GM19023 (cell line): ENCODE measurements around the gene CD19.
"Not testable (repeated sequence)": the region's sequence is repeated elsewhere in the genome, so short reads cannot be mapped to it uniquely, and the experiment has no call there.

Source experiments
- ATAC-seq: cut with Tn5 transposase; IDR thresholded peaks from one replicate; pipeline ENCODE4 v1.9.1; 2021; ENCODE audit warnings: mild to moderate bottlenecking, moderate library complexity; ENCODE audit not compliant: unreplicated experiment

The CD19 gene

DNA sequence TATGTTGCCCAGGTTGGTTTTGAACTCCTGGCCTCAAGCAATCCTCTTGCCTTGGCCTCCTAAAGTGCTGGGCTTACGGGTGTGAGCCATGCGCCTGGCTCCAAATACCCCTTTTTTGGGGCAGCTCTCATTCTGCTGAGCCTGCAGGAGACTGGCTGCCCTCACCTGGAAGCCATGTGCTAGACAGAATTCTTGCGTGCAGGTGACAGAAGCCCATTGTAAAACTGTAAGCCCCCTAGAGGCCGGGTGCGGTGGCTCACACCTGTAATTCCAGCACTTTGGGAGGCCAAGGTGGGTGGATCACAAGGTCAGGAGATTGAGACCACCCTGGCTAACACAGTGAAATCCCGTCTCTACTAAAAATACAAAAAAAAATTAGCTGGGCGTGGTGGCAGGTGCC, 48.6 kb downstream of the CD19 start:
- ATAC-seq, result not testable (repeated sequence)

DNA sequence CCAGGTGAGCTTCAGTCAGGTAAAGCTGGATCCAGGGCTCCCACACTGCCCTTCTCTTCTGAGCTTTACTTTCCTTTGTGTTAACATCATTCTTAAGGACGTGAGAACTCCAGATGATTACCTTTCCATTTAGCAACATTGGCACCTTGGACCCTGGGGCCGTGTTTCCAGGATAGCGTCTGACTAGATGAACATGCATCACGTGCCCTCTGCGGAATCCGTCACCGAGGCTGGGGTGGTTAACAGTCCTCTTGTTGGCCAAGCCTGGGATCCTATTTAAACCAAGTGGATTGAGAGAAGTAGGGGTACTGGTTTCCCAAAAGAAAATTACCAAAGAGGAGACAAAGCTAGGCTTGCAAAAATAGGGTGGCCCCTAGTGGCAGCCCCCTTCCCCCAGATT, 49.2 kb downstream of the CD19 start:
- no peak for ATAC-seq

- ATAC-seq, result no peak
Observed at GRCh38 chr16:28981517-28981916, 49.7 kb downstream of the CD19 start.

GRCh38 chr16:28982418-28982817, 50.6 kb downstream of the CD19 start:
- ATAC-seq, result no peak

- ATAC-seq, result no peak
Observed at GRCh38 chr16:28982949-28983348, 51.2 kb downstream of the CD19 start.

- no peak for ATAC-seq
Observed at GRCh38 chr16:28983644-28984043, 51.9 kb downstream of the CD19 start.

GRCh38 chr16:28984091-28984490, 52.3 kb downstream of the CD19 start:
- no peak for ATAC-seq

GRCh38 chr16:28984619-28985135, 52.9 kb downstream of the CD19 start, which contains the start of gene LAT:
TSS of gene LAT (plus strand) at chr16:28985052. CDS start at chr16:28985418, 366 bp downstream.
- no peak for ATAC-seq

GRCh38 chr16:28985211-28986041, 53.7 kb downstream of the CD19 start:
- no peak for ATAC-seq

GRCh38 chr16:28986046-28986445, 54.3 kb downstream of the CD19 start:
- no peak for ATAC-seq

DNA sequence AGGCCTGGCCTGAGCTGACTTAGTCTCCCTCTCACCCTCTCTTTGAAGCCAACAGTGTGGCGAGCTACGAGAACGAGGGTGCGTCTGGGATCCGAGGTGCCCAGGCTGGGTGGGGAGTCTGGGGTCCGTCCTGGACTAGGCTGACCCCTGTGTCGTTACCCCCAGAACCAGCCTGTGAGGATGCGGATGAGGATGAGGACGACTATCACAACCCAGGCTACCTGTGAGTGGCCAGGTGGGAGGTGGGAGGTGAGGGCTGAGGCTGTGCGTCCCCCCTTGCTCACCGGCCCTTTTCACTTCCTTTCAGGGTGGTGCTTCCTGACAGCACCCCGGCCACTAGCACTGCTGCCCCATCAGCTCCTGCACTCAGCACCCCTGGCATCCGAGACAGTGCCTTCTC, 54.7 kb downstream of the CD19 start:
- no peak for ATAC-seq

GRCh38 chr16:28987170-28987853, 55.5 kb downstream of the CD19 start:
- no peak for ATAC-seq
